Inferior parietal cortex (tissue), 1 donor: ENCODE data around the gene PGS1.

Experiments
- DNase-seq: peaks from one replicate; pipeline ENCODE4 v3.0.0-alpha.2; 2016; ENCODE audit errors: extremely low spot score

PGS1 gene

DNA sequence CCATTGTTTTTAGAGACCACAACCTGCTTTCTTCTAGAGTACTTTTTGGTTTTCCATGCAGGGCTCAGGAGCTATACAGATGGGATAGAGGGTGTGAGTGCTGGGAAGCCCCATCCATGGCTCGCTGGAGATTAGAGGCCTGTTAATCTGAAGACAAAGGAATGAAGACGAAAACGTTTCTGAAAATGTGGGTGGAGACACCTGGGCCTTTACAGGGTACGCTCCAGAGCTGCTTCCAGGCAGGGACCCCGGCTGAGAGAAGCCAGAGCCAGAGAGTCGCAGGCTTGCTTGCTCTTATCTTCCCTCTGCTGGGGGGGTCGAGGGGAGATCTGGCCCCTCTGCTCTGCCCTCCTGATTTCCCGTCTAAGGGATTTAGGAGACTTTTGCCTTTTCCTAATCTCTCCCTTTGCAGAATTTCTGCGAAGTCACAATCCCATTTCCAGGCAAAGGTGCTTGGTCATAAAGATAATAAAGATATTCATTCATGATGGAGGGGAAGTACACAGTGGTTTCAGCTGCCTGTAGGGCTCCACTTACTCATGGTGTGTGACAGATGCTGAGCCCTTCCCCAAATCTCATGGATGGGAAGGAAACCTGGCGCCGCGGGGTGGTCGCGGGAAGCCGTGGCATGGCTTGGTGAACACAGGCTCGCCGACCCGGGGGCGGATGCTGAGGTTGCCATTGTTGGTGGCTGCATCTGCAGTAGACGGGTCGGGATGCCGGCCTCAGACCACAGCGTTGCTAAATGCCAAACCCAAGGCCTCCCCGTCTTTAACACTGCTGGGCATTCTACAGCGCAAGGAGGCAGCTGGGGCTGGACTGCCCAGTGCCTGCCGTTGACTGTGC lies 13.8 kb upstream of the PGS1 start:
- DNase-seq: no peak

DNA sequence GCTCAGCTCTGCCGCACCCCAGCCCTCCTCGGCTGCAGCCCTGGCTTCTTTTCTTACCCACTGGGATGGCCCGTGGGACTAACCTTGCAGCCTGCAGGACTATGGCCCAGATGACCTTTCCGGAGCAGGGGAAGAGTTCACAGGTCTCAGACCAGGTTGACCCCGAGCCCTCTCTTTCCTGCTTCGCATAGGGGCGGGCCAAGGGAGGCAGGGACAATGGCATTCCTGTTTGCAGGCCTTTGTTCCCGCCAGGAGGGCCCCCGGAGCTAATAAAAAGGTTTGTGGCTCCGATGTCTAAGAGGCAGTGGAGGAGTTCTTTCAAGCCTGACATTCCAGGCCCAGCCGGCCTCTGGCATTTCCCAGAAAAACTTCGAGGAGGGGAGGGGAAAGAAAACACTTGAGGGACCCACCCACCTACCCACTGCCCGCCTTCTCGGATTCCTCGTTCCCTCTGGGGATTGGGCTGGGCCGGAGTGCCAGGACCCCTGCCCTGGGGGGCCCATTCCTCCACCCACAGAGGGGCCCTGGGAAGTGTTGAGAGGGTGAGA lies 12.8 kb upstream of the PGS1 start:
- DNase-seq: no peak

DNA sequence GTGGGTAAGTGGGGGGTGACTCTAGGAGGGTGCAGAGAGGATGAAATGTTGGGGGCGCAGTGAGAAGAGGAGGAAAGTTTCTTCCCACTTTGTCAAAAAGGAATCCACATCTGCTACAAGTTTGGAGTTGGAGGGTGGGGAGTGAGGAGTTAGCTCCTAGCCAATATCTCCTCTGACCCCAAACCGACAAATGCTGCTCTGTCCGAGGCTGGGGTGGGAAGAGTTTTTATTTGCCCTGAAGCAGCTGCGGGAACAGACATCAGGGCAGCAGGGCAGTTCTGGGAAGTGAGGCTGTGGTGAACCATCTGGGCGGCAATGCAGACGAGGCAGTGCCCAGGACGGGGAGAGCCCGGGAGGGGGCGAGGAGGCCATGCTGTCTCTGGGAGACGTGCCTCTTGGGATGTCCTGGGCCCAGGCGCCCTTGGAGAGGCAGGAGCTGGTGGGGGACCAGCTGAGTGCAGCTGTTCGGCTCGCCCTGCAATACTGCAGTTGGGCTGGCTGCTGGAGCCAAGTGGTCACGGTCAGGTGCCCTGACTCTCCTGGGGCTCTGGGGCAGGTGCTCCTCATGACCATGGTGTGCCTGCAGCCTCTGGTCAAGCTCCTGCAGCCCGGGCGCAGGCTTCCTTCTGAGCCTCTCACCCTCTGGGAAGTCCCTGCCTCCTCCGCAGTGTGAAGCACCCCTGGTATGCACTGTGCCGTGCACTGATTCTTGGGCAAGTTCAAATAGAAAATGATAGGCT lies 12.2 kb upstream of the PGS1 start:
- DNase-seq: no peak

DNA sequence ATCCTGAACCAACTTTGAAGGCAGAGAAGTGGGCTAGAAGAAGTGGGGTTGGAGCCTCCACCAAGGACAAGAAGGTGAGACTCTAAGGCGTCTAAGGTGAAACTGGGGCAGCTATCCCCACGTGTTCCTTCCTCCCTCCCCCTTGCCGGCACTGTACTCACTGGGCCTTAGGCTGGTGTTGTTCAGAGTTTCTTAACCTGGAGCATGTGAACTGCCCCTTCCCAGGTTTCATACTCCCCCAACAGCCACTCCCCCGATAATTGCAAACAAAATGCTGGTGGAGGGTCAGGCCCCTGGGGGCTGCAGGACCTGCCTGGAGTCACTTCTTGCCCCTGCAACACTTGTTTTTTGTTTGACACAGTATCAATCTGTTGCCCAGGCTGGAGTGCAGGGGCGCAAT lies 11.3 kb upstream of the PGS1 start:
- DNase-seq: no peak

DNA sequence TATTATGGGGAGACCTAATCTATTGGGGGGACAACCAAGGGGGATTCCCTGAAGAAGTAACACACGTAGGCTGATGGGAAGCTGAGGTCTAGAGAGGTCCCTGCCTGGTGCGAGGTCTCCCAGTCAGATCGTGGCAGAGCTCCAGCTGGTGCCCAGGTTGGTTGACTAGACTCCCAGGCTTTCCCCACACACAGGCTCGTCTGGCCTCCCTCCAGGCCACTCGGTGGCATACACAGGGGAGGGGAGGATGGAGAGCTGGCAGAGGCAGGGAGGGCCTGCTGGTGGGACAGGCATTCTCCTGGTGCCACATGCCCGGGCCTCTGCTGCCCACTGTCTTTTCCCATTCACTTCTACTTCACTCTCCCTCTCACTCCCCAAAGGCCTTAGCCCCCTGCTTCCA lies 10.1 kb upstream of the PGS1 start:
- no peak for DNase-seq

DNA sequence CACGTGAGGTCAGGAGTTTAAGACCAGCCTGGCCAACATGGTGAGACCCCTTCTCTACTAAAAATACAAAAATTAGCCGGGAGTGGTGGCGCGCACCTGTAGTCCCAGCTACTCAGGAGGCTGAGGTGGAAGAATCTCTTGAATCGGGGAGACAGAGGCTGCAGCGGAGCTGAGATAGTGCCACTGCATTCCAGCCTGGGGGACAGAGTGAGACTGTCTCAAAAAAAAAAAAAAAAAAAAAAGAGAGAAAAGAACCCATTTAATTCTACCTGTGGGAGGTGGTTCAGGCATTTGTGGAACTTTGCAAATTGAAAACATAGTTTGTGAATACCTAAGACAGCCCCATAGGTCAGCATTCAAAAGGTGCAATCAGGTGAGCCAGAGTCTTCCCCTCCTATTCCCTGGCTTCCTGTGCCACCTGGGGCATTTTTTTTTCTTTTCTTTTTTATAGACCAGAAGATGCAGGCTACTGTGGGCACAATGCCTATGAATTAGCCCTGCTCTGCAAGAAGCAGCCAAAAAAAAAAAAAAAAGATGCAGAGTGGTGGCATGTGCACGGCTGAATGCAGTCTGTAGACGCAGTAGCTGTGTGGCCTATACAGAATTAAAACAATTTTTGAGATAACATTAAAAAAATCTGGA lies 9.5 kb upstream of the PGS1 start:
- no peak for DNase-seq

DNA sequence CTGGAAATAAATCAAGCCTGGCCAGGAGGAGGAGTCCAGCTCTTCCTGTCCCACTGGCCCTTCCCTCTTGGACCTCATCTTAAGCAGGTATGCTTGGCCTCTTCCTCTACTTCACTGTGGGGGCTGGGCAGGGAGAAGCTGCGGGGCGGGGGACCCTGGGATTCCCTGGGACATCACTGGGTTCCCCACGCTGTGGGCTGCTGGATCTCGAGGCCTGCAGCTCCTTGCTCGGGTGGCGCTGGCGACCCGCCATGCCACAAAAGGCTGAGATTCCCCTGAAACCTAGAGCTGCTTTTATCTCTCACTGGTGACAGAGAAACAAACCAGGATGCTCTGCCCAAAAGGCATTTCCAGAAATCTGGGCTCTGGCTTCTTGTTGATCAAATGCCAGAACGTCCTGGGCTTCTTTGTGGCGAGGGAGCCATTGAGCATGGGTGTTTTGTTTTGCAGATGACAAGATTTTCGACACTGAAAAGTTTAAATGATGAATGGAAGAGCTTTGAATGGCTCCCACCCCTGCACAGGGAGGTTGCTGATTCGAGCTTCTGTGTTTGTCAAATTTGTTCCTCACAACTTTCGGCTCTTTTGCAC lies 8.6 kb upstream of the PGS1 start:
- no peak for DNase-seq

DNA sequence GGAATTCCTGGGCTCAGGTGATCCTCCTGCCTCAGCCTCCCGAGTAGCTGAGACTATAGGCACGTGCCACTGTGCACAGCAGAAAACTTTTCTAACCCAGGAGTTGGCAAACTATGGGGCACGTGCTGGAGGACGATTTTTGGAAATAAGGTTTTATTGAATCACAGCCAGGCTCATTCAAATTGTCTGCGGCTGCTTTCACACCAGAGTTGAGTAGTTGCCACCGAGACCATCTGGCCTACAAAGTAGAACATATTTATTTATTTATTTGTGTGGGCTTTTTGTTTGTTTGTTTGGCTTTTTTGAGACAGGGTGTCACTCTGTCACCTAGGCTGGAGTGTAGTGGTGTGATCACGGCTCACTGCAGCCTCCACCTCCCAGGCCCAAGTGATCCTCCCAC lies 7.4 kb upstream of the PGS1 start:
- DNase-seq: no peak

DNA sequence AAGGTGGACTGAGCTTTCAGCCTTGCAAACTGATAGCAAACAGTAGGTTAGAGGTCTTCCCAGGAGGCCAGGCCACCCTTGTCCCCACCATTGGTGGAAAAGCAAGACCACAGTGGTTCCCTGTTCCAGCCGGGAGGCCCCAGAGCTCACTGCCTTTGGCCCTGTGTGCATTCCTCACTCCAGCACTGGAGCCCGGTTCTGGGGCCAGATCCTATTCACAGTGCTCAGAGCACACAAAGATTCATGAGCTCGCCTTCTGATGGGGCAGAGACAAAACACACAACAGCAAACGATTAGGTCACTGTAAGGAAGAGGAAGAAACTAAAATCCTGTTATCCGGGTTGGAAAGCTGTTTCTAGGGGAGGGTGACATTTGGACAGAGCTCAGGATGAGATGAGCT lies 5.6 kb upstream of the PGS1 start:
- no peak for DNase-seq

DNA sequence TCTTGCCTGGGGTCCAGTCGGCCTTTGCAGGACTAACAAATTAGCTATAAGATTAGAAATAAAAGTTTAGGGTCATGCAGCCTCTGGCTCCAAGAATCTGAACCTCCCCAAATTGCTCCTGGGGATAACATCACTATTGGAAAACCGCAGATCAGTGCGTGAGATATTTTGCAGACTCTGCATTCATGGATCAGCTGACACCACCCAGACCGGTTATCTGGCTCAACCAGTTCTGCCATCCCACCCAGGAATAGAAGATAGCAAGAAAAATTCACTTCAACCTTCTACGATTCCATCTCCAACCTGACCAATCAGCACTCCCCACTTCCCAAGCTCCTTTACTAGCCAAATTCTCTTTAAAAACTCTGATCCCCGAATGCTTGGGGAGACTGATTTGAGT lies 4.3 kb upstream of the PGS1 start:
- no peak for DNase-seq

DNA sequence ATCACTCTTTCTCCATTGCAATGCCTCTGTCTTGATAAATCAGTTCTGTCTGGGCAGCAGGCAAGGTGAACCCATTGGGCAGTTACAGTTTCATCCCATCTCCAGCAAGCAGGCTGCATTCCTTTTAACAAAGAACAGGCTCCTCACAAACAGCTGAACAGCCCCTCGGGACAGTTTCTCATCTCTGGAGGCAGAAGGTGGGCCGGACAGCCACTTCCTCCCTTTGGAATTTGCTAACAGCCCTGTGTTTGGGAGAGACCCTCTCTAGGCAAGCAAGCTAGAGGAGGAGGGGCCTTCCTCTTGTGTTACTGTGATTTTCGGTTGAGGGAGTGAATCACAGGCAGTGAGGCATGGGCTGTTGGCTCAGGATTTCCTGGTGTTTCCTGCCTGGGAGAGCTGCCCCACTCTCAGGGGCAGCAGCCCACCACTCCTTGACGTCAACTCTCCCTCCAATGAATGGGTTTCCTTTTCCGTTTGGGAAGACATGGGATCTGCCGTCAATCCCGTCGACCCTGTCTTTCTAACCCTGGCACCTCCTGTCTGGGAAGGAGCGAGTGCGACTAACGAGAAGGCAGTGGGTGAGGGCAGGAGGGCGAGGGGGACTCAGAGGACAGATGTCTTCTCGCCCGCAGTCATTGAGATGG lies 3.7 kb upstream of the PGS1 start:
- no peak for DNase-seq

DNA sequence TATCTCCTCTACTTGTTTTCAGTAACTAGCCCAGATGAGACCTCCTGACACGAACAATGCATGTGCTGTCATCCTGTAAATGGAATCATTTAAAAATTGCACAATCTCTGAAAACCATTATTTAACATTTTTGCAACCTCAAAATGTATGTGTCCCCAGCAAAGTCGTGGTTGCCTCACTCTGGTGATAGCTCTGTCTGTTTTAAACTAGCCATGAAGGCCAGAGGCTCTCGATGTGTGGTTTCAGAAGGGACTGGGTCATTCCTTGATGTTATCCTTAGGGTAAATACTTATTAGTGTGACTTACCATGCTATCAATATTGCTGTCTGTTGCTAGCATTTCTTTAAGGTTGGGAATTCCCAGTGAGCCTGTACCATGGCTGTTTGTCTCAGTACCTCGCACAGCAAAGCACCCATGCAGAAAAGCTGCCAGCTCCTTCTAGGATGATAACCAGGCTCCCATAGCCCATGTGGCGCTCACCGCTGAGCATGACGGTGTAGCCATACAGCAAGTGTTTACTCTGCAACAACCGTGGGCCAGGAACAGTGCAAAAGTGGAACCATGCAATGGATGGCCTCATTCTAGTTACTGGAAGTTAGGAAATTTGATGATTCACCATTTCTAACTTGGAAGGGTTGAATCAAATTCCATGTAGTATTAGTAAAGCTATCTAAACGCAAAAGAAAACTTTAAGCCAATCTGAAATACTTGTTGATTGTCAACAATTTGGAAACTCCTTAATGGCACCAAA lies 2.9 kb upstream of the PGS1 start:
- no peak for DNase-seq

DNA sequence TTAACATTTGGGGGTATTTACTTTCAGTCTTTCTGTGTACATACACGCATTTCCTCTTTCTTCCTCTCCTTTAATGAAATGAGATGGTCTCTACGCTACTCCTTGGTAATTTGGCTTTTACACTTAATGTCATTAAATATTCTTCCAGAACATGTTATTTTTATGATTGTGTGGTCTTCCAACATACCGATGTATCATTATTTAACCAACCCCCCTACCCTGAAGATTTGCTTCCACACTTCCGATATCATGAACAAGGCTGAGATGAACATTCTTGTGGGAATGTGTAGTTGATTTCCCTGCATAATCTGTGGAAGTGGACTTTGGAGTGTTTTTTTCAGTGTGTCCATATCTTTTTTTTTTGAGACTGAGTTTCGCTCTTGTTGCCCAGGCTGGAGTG lies 2.3 kb upstream of the PGS1 start:
- DNase-seq: no peak

DNA sequence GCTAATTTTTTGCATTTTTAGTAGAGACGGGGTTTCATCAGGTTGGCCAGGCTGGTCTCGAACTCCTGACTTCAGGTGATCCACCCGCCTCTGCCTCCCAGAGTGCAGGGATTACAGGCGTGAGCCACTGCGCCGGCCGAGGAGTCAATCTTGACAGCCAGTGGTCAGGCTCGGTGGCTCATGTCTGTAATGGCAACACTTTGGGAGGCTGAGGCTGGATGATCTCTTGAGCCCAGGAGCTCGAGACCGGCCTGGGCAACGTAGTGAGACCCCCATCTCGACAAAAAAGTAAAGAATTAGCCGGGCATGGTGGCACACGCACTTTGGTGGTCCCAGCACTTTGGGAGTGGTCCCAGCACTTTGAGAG lies 608 bp upstream of the PGS1 start:
- DNase-seq: no peak

DNA sequence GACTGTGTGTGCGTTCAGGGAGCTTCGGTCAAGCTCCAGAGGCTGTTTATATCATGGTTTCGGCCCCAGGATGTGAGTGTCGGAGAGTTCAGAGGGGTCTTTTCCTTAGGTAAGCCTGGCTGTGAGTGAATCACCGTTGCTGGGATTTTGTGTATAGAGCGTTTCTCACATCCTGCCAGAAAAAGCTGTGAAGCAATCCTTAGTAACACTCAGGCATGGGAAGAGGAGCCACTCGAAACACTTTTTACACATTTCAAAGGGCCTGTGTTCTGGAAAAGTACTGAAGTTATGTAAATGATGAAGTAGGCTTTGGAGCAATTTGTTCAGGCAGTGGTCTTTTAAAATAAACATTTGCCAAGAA lies 662 bp downstream of the PGS1 start:
- no peak for DNase-seq

DNA sequence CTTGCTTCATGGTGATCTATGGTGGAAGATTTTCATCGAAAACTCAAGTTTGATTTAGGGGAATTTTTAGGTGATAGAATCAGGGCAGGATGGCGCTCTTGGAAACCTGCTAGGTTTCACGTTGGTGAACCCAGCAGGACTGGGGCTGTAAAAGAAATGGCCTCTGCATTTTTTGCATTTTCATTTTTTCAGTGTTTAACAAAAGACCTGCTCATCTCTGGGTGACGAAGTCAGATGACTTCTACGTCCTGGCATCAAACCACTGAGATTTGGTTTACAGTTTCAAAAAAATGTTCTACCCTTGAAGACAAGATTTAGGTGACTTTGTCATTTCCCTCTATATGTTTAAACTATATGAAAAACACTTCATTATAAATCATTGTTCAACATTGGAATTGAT lies 1.9 kb downstream of the PGS1 start:
- DNase-seq: no peak

DNA sequence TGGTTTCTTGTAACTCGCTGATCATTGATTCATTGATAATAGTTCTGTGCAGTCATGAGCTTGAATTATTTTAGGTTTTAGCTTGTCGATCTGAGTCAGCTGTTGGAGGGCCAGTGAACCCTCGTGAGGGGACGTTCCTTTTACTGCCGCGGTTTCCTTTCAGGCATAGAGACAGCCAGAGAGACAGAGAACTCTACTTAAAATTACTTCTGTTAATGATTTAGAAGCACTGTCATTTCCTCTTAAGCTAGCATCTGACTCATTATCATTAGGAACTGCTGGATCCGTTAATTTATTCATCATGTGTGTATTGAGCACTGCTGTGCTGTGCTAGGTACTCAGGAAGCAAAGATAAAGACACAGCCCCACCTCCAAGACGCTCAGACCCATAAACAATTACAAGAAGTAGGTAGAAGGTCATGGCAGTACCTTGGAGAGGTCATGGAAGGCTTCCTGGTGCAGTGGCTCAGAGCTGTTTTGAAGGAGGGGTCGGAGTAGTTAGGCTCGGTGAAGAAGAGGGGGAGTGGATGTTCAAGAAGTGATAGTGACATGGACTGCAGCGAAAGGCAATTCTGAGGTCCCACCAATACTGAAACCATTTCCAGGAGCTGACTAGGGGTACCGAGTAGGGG lies 3.3 kb downstream of the PGS1 start:
- no peak for DNase-seq

DNA sequence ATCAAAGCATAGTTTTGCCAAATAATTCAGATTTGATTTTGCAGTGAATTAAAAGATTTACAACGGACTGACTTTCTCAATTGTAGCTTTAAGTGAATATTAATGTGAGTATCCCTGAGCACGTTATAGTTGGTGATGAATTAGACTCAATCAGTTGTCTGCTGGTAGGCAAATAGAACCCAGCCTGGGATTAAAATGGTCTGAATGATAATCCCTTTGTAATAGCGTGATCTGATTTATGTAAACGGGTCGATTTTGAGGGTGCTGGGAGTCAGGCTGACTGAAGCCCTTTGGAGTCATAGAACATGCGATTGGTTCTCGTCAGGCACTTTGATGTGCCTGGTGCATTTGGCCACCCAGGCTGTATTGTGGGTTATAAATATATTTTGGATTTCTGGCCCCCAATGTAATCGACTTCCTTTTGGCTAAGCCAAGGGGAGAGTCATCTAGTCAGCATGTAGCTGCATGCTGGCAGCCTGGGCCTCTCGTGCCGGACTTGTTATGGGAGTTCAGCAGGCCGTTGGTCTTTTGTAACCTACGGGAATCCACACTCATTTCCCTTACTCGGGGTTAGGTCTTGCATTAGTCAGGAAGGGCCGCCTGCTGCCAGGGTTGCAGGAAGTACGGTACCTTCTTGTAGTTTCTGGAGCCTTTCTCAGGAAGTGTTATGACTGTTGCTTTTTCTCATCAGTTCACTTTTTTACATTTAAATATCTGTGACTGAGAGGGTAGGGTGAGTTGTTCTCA lies 5.4 kb downstream of the PGS1 start:
- no peak for DNase-seq

DNA sequence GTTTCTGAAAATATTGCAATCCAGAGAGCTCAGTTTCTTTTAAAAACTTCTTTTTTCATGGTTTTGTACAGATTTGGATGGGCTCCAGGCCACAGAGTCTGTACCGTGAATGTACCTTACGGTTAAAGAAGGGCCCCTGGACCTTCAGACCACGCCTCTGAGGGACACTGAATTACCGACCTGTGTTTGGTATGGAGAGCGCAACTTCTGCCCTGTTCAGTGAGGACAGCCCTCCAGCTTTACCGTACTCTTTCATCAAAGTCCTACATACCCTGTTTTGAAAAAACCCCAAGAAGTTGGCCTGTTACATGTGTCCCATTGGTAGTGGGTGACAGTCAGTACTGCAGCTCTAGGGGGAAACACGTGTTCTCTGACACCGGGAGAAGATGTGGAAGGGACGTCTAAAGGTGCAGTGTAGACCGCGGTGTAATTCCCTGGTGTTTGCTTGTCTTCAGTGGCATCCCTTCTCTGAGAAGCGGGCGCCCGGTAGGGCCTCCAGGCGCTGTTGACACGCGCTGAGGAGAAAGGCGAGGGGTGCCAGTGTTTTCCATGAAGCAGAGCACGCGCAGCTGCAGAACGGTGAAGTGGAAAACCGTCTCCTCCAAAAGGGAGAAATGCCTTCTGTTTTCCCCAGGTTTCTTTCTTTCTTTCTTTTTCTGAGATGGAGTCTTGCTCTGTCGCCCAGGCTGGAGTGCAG lies 6.2 kb downstream of the PGS1 start:
- DNase-seq: no peak
